Measurements from ENCODE around the gene MOSMO. TPM values are rescaled to one million over a fixed set of nuclear protein-coding genes. Genes with fewer than 3 reads are reported as not detected.

MOSMO gene
- total and polyA plus RNA-seq, 2 of the 13 experiments (the other 11 are each of a cell fraction or from before 2014, with no cell fraction given) = 26.7 to 32.6 TPM

GRCh38 chr16:22029632-22030031 lies 21.7 kb downstream of the MOSMO start (continued):
- TF ChIP-seq CAMTA2 (CRISPR knock-in tag; IDR thresholded peaks at IDR 0.05; ENCODE audit: borderline replicate concordance) = no peak
- TF ChIP-seq ZNF646 (CRISPR knock-in tag; IDR thresholded peaks at IDR 0.05) = no peak
- TF ChIP-seq FOXP4 (CRISPR knock-in tag; IDR thresholded peaks at IDR 0.05) = 0 out of 2 replicates have a peak, but pooled peaks have one; percentile 12
- TF ChIP-seq TBX2 (CRISPR knock-in tag; IDR thresholded peaks at IDR 0.05; ENCODE audit: borderline replicate concordance) = peak; percentile 15; the same call in 1 of the 2 replicates
- no peak for TF ChIP-seq ZMYM3 (CRISPR knock-in tag; IDR thresholded peaks at IDR 0.05)
- no peak for TF ChIP-seq RORA (CRISPR knock-in tag; IDR thresholded peaks at IDR 0.05)
- no peak for TF ChIP-seq CEBPZ (IDR thresholded peaks at IDR 0.05; ENCODE audit: low read length)
- peak; percentile 88 for TF ChIP-seq ZNF770 (CRISPR knock-in tag; IDR thresholded peaks at IDR 0.05)
- peak; percentile 46; the same call in 1 of the 2 replicates for TF ChIP-seq CCDC6 (CRISPR knock-in tag; IDR thresholded peaks at IDR 0.05)
- 0 out of 2 replicates have a peak, but pooled peaks have one; percentile 35 for TF ChIP-seq POGZ (CRISPR knock-in tag; IDR thresholded peaks at IDR 0.05)
- 0 out of 2 replicates have a peak, but pooled peaks have one; percentile 45 for TF ChIP-seq ZNF598 (CRISPR knock-in tag; IDR thresholded peaks at IDR 0.05; ENCODE audit: borderline replicate concordance)
- TF ChIP-seq HDAC1 (CRISPR knock-in tag; IDR thresholded peaks at IDR 0.05) = no peak
- TF ChIP-seq CEBPB (IDR thresholded peaks at IDR 0.05; ENCODE audit: borderline replicate concordance, low read depth, low read length) = peak; percentile 8; the same call in 1 of the 2 replicates
- no peak for TF ChIP-seq TOE1 (CRISPR knock-in tag; IDR thresholded peaks at IDR 0.05)
- no peak for TF ChIP-seq CHCHD3 (CRISPR knock-in tag; IDR thresholded peaks at IDR 0.05)

Measured in HepG2 (cell line).